Measurements from ENCODE around the gene TOPBP1.

Gene TOPBP1

DNA sequence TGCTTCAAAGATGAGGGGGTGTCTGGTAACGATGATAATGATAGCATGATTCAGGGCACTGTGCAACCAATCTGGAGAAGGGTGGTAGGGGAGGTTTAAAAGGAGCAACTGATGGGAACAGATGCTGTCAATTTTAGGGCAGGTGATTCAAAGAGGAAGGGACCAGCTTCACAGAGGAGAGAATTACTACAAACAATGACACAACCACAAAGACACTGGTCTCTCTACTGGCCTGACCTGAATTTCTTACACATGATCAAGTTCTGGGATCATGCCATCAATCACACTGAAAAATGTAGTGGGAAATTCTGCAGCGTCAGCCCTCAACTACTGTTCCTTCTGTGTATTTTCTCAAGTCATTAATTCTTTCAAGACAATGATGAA is 90.8 kb downstream of the TOPBP1 start:
- Histone ChIP-seq H4K20me1 (ENCODE audit: insufficient read depth, low read length) (no peaks in the 10 kb centered on the region), H3K9me2 (ENCODE audit: low read depth, low read length) (no peaks in the 10 kb centered on the region), H3K9ac (ENCODE audit: low read length) (no peak overlapping the region), H3K4me1 (ENCODE audit: insufficient read depth, low read length, severe bottlenecking) (peaks cover 29% of the 10 kb centered on the region), H2AFZ (ENCODE audit: low read length) (no peak overlapping the region), H3F3A (ENCODE audit: insufficient read depth, low read length) (0 out of 2 replicates have a peak, but pooled peaks cover 3% of the 10 kb centered on the region), H3K27ac (ENCODE audit: low read depth, low read length, poor library complexity, severe bottlenecking) (peak overlapping the region; percentile 19), H3K36me3 (ENCODE audit: insufficient read depth, low read length) (peaks cover 17% of the 10 kb centered on the region), H3K27me3 (ENCODE audit: insufficient read depth, low read length) (no peaks in the 10 kb centered on the region), H3K9me3 (ENCODE audit: low read length) (no peaks in the 10 kb centered on the region), H3K79me2 (ENCODE audit: insufficient read depth, low read length) (peaks cover 17% of the 10 kb centered on the region), H3K4me3 (ENCODE audit: low read depth, low read length, poor library complexity, severe bottlenecking) (no peak overlapping the region), H3K4me2 (ENCODE audit: low read length) (no peak overlapping the region)
- no peak for TF ChIP-seq EZH2 (IDR thresholded peaks at IDR 0.05; ENCODE audit: borderline replicate concordance, low read length)
- TF ChIP-seq, protein P1, sequence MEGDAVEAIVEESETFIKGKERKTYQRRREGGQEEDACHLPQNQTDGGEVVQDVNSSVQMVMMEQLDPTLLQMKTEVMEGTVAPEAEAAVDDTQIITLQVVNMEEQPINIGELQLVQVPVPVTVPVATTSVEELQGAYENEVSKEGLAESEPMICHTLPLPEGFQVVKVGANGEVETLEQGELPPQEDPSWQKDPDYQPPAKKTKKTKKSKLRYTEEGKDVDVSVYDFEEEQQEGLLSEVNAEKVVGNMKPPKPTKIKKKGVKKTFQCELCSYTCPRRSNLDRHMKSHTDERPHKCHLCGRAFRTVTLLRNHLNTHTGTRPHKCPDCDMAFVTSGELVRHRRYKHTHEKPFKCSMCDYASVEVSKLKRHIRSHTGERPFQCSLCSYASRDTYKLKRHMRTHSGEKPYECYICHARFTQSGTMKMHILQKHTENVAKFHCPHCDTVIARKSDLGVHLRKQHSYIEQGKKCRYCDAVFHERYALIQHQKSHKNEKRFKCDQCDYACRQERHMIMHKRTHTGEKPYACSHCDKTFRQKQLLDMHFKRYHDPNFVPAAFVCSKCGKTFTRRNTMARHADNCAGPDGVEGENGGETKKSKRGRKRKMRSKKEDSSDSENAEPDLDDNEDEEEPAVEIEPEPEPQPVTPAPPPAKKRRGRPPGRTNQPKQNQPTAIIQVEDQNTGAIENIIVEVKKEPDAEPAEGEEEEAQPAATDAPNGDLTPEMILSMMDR (IDR thresholded peaks at IDR 0.05; ENCODE audit: low read length), result no peak

DNA sequence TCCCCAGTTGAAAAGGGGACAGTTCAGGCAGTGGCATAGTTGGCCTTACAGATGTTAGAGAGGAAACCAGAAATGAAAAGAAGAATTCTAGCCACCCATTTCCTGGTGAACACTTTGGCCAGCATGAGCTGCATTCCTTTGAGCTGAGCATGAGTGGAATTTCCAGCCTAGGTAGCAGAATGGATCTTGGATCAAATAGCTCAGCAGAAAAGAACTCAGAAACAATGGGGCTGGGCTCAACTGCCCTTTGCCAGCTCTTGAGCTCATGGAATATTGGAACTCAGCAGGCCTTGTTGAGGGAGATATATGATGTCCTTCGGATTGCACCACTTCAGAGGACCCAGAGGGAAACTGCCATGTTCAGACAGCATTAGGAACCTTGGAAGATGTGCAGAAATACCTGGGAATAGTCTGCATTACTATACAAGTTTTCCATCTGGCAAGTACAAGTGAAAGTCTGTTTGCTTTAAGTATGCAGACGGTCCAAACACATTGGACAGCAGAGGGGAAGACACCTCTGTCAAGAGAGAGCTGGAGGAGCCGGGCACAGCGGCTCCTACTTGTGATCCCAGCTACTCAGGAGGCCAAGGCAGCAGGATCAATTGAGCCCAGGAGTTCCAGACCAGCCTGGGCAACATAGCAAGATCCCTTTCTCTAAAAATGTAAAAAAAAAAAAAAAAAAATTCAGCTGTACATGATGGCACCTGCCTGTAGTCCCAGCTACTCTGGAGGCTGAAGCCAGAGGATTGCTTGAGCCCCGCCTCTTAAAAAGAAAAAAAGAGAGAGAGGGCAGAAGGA is 91.4 kb downstream of the TOPBP1 start:
- peaks cover 11% of the 10 kb centered on the region for H3K36me3 ChIP-seq (ENCODE audit: insufficient read depth, low read length)
- no peak for TF ChIP-seq EZH2 (IDR thresholded peaks at IDR 0.05; ENCODE audit: borderline replicate concordance, low read length)
- TF ChIP-seq, protein P1 (IDR thresholded peaks at IDR 0.05; ENCODE audit: low read length), result no peak
- H3K4me3 ChIP-seq (ENCODE audit: low read depth, low read length, poor library complexity, severe bottlenecking), result no peak overlapping the region
- no peaks in the 10 kb centered on the region for H3K27me3 ChIP-seq (ENCODE audit: insufficient read depth, low read length)
- no peak overlapping the region for H3K9ac ChIP-seq (ENCODE audit: low read length)
- peaks cover 11% of the 10 kb centered on the region for H3K79me2 ChIP-seq (ENCODE audit: insufficient read depth, low read length)
- peak overlapping the region; percentile 19 for H3K27ac ChIP-seq (ENCODE audit: low read depth, low read length, poor library complexity, severe bottlenecking)
- no peaks in the 10 kb centered on the region for H4K20me1 ChIP-seq (ENCODE audit: insufficient read depth, low read length)
- no peak overlapping the region for H3K4me2 ChIP-seq (ENCODE audit: low read length)
- no peaks in the 10 kb centered on the region for H3K9me2 ChIP-seq (ENCODE audit: low read depth, low read length)
- H3K9me3 ChIP-seq (ENCODE audit: low read length), result no peaks in the 10 kb centered on the region
- H3K4me1 ChIP-seq (ENCODE audit: insufficient read depth, low read length, severe bottlenecking), result peaks cover 23% of the 10 kb centered on the region
- H2AFZ ChIP-seq (ENCODE audit: low read length), result no peak overlapping the region
- 0 out of 2 replicates have a peak, but pooled peaks cover 3% of the 10 kb centered on the region for H3F3A ChIP-seq (ENCODE audit: insufficient read depth, low read length)

DNA sequence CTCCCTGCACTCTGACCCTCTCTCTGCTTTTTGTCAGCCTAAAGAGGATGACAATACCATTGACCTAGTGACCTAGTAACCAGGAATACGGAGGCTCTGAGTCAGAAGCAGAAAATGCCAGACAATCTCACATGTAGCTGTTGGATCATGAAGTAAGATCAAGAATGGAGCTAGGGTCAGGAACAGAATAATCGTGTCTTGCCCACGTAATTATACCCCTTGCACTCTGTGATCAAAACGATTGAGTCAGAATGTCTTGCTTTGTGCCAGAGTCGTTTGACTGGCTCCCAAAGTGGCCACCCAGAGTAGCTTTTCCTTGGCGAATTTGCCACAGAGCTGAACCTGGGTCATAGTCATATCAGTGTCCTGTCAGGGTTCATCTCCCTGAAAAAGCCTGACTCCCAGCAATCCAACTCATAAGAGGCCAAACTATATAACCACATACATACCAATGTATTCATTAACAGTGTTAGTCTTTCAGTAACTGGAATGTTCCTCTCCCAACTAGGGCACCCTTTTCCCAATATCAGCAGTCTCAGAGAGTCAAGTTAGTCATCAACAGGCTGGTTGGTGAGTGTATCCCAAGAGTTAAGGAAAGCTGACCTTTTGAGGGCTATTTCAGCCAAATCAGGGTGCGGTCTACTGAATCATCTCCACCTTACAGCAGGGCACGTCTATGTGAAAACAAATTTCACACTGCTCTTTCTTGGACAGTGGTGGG is 93.3 kb downstream of the TOPBP1 start:
- H3K4me2 ChIP-seq (ENCODE audit: low read length), result no peak overlapping the region
- H2AFZ ChIP-seq (ENCODE audit: low read length), result no peak overlapping the region
- TF ChIP-seq, protein P1 (IDR thresholded peaks at IDR 0.05; ENCODE audit: low read length), result no peak
- TF ChIP-seq EZH2 (IDR thresholded peaks at IDR 0.05; ENCODE audit: borderline replicate concordance, low read length), result no peak
- no peaks in the 10 kb centered on the region for H3K79me2 ChIP-seq (ENCODE audit: insufficient read depth, low read length)
- H3K27ac ChIP-seq (ENCODE audit: low read depth, low read length, poor library complexity, severe bottlenecking), result no peak overlapping the region
- no peaks in the 10 kb centered on the region for H3K36me3 ChIP-seq (ENCODE audit: insufficient read depth, low read length)
- no peaks in the 10 kb centered on the region for H3K27me3 ChIP-seq (ENCODE audit: insufficient read depth, low read length)
- no peaks in the 10 kb centered on the region for H3K9me3 ChIP-seq (ENCODE audit: low read length)
- H3K4me3 ChIP-seq (ENCODE audit: low read depth, low read length, poor library complexity, severe bottlenecking), result no peak overlapping the region
- H3K9me2 ChIP-seq (ENCODE audit: low read depth, low read length), result no peaks in the 10 kb centered on the region
- 0 out of 2 replicates have a peak, but pooled peaks cover 3% of the 10 kb centered on the region for H3F3A ChIP-seq (ENCODE audit: insufficient read depth, low read length)
- H3K4me1 ChIP-seq (ENCODE audit: insufficient read depth, low read length, severe bottlenecking), result peaks cover 17% of the 10 kb centered on the region
- no peaks in the 10 kb centered on the region for H4K20me1 ChIP-seq (ENCODE audit: insufficient read depth, low read length)
- no peak overlapping the region for H3K9ac ChIP-seq (ENCODE audit: low read length)

Data from OCI-LY1 (cell line).